GM15510 (cell line): ENCODE results near the gene VPS33B.

Source experiments
- POLR2A ChIP-seq: IDR thresholded peaks from 3 replicates; pipeline ENCODE4 v1.6.1; 2011; ENCODE audit warnings: borderline replicate concordance; ENCODE audit not compliant: insufficient read length; ENCODE audit errors: extremely low read depth

VPS33B gene

DNA sequence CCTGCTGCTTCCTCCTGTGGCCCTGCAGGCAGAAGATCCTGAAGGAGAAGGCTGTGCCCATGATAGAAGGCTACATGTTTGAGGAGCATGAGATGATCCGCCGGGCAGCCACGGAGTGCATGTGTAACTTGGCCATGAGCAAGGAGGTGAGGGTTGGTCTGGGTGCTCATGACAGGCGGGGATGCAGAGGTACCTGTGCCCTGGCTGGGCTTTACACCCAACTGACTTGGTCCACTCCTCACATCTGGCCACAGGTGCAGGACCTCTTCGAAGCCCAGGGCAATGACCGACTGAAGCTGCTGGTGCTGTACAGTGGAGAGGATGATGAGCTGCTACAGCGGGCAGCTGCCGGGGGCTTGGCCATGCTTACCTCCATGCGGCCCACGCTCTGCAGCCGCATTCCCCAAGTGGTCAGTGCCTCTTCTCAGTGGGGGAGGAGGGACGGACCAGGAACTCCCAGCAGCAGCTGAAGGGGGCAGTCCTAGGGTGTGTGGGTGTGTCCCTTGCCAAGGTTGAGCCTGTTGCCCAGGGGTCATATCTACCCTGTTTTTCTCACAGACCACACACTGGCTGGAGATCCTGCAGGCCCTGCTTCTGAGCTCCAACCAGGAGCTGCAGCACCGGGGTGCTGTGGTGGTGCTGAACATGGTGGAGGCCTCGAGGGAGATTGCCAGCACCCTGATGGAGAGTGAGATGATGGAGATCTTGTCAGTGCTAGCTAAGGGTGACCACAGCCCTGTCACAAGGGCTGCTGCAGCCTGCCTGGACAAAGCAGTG lies 69.3 kb downstream of the VPS33B start:
- TF ChIP-seq POLR2A, result no peak

DNA sequence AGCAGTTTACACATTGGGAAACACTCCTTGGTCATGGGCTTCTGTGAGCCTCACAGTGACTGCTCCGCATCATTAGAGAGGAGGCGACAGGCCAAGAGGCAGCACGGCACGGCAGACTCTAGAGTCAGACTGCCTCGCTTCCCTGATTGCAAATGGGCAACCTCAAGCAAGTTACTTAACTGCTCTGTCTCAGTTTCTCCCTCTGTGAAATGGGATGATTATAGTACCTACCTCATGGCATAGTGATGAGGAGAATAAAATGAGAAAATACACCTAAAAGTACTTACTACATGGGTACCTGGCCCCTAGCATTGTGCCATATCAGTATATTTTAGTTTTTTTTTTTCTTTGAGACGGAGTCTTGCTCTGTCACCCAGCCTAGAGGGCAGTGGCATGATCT lies 71.7 kb downstream of the VPS33B start:
- no peak for TF ChIP-seq POLR2A

DNA sequence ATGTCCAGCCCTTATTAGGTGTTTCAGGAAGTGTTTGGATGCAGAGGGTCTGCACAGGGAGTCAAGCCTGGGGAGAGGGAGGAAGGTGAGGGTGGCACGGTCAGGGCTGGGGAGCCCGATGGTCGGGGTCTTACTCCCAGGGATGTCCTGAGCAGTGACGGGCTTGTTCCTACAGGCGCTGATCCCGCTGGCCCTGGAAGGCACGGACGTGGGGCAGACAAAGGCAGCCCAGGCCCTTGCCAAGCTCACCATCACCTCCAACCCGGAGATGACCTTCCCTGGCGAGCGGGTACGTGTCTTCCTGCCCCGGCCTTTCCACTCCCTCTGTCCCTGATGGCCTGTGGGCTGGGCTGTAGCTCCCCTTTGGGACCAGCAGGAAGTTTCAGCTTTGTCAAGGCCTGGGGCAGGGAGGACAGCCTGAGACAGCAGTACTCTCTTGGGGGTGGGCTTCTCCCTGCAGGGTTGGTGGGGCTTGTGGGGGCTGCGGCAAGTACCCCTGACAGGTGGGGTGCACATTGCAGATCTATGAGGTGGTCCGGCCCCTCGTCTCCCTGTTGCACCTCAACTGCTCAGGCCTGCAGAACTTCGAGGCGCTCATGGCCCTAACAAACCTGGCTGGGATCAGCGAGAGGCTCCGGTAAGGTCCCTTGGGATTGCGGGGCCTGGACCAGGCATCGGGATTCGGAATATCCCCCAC lies 72.3 kb downstream of the VPS33B start:
- TF ChIP-seq POLR2A, result no peak
